PC-3 (cell line): ENCODE measurements around the gene HBG2. TPM values are rescaled to one million over a fixed set of nuclear protein-coding genes. Genes with fewer than 3 reads are reported as not detected.

Experiments
- ATAC-seq: fragments of 200-7000 bp; cut with Tn5 transposase; 2 replicates; pipeline ENCODE4 v1.9.1; 2020; ENCODE audit warnings: mild to moderate bottlenecking, moderate library complexity
- BruUV-seq: library from RNA; stranded (reverse); fragments of 400-500 nt; replicated peaks from 2 replicates; lab custom pipeline; 2021; lab: Mats Ljungman, UMichigan
- CTCF ChIA-PET: fragments of 300-600 bp; sonication (Branson Sonifier 250); formaldehyde crosslinking; loops from one replicate; lab custom pipeline; 2022; ENCODE audit warnings: antibody characterized with exemption; lab: Charles Lee
- POLR2A ChIA-PET: fragments of 300-600 bp; sonication (Branson Sonifier 250); formaldehyde crosslinking; loops from one replicate; lab custom pipeline; 2022; ENCODE audit warnings: antibody characterized with exemption; ENCODE audit not compliant: unreplicated experiment; lab: Charles Lee
- DNase-seq: peaks from one replicate; pipeline ENCODE4 v3.0.0-alpha.2; 2015
- H2AFZ ChIP-seq: fragments of 300-600 bp; sonication (generic); 2 replicates; pipeline ENCODE4 v1.6.0; 2016; ENCODE audit warnings: antibody characterized with exemption, low read length
- H3F3A ChIP-seq: fragments of 300-600 bp; sonication (generic); one replicate; pipeline ENCODE4 v1.6.0; 2017; ENCODE audit warnings: antibody characterized with exemption, low read length, control low read depth, mild to moderate bottlenecking; ENCODE audit not compliant: unreplicated experiment
- H3K27ac ChIP-seq: fragments of 300-600 bp; sonication (generic); 2 replicates; pipeline ENCODE4 v1.5.1; 2016; ENCODE audit warnings: mild to moderate bottlenecking, low read length
- H3K27me3 ChIP-seq: fragments of 300-600 bp; sonication (generic); 2 replicates; pipeline ENCODE4 v1.6.1; 2016; ENCODE audit warnings: low read length, mixed read lengths
- H3K36me3 ChIP-seq: fragments of 300-600 bp; sonication (generic); 2 replicates; pipeline ENCODE4 v1.6.1; 2016; ENCODE audit warnings: low read depth, mixed run types, low read length, mixed read lengths
- H3K4me1 ChIP-seq: fragments of 300-600 bp; sonication (generic); 2 replicates; pipeline ENCODE4 v1.5.1; 2016; ENCODE audit warnings: low read length; ENCODE audit not compliant: insufficient read depth
- H3K4me2 ChIP-seq: fragments of 300-600 bp; sonication (generic); 2 replicates; pipeline ENCODE4 v1.6.0; 2016; ENCODE audit warnings: low read length
- H3K4me3 ChIP-seq: fragments of 300-600 bp; sonication (generic); 2 replicates; pipeline ENCODE4 v1.5.1; 2016; ENCODE audit warnings: mild to moderate bottlenecking, low read length, mixed read lengths
- H3K79me2 ChIP-seq: fragments of 300-600 bp; sonication (generic); 2 replicates; pipeline ENCODE4 v1.6.1; 2017; ENCODE audit warnings: low read length, mixed read lengths
- H3K9ac ChIP-seq: fragments of 300-600 bp; sonication (generic); 2 replicates; pipeline ENCODE4 v1.6.0; 2016; ENCODE audit warnings: mild to moderate bottlenecking, low read length
- H3K9me2 ChIP-seq: fragments of 300-600 bp; sonication (generic); replicated peaks from 2 replicates; pipeline ENCODE4 v1.6.1; 2016; ENCODE audit warnings: mixed run types, low read length, mixed read lengths
- H3K9me3 ChIP-seq: fragments of 300-600 bp; sonication (generic); 2 replicates; pipeline ENCODE4 v1.6.1; 2016; ENCODE audit warnings: low read length, mixed read lengths
- H4K20me1 ChIP-seq: fragments of 300-600 bp; sonication (generic); 2 replicates; pipeline ENCODE4 v1.6.1; 2016; ENCODE audit warnings: low read length, mixed read lengths
- EZH2 ChIP-seq: fragments of 300-600 bp; sonication (generic); IDR thresholded peaks from one replicate; pipeline ENCODE4 v1.6.1; 2017; ENCODE audit warnings: antibody characterized with exemption, mild to moderate bottlenecking, low read length; ENCODE audit not compliant: unreplicated experiment
- EZH2phosphoT487 ChIP-seq: fragments of 300-600 bp; sonication (generic); IDR thresholded peaks from 2 replicates; pipeline ENCODE4 v1.6.1; 2018; ENCODE audit warnings: mild to moderate bottlenecking, antibody characterized with exemption, low read length, borderline replicate concordance
- intact Hi-C: fragments of 100-400 bp; cut with micrococcal nuclease; formaldehyde crosslinking; loops from 2 replicates; pipeline ENCODE4 v1.9.0; 2023
- total RNA-seq: library from RNA; depleted of rRNA; stranded (reverse); fragments of >200 nt; gene quantifications from 2 replicates; pipeline ENCODE4 v1.2.3, GENCODE V29; 2014; rRNA removed
- TF ChIP-seq, protein P1 (sequence below): fragments of 300-600 bp; sonication (generic); conservative IDR thresholded peaks from 2 replicates; pipeline ENCODE4 v1.5.1; 2017; ENCODE audit warnings: antibody characterized with exemption, low read depth, mild to moderate bottlenecking, low read length

Gene HBG2
- total RNA-seq, 1 experiment from 2014 or later = not detected

GRCh38 chr11:5203366-5203765 lies 51.2 kb downstream of the HBG2 start:
- Histone ChIP-seq H3K36me3 (no peaks in the 10 kb centered on the region), H3K27me3 (no peaks in the 10 kb centered on the region), H3K27ac (no peak overlapping the region), H4K20me1 (no peaks in the 10 kb centered on the region), H2AFZ (no peak overlapping the region), H3K4me2 (no peak overlapping the region), H3F3A (no peaks in the 10 kb centered on the region), H3K9ac (no peak overlapping the region), H3K9me3 (no peaks in the 10 kb centered on the region), H3K79me2 (no peaks in the 10 kb centered on the region), H3K9me2 (no peaks in the 10 kb centered on the region), H3K4me1 (no peaks in the 10 kb centered on the region), H3K4me3 (no peak overlapping the region)
- BruUV-seq = no TSS peak
- ChIA-PET CTCF (no interaction called here), POLR2A (no interaction called here)
- intact Hi-C loops = loop anchor here (10.0 kb wide), 1 partner anchor 601 kb away; the partner anchor contains the start of gene OR52N2
- ATAC-seq = no peak
- DNase-seq = no peak
- TF ChIP-seq EZH2 (no peak), EZH2phosphoT487 (no peak)
- TF ChIP-seq, protein P1, sequence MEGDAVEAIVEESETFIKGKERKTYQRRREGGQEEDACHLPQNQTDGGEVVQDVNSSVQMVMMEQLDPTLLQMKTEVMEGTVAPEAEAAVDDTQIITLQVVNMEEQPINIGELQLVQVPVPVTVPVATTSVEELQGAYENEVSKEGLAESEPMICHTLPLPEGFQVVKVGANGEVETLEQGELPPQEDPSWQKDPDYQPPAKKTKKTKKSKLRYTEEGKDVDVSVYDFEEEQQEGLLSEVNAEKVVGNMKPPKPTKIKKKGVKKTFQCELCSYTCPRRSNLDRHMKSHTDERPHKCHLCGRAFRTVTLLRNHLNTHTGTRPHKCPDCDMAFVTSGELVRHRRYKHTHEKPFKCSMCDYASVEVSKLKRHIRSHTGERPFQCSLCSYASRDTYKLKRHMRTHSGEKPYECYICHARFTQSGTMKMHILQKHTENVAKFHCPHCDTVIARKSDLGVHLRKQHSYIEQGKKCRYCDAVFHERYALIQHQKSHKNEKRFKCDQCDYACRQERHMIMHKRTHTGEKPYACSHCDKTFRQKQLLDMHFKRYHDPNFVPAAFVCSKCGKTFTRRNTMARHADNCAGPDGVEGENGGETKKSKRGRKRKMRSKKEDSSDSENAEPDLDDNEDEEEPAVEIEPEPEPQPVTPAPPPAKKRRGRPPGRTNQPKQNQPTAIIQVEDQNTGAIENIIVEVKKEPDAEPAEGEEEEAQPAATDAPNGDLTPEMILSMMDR = no peak

Other genes starting within 250 kb of the HBG2 start
- gene OR52J3, start 208.3 kb downstream of the HBG2 start, total RNA-seq = not detected in 2 replicates
- gene OR52E2, start 195.2 kb downstream of the HBG2 start, total RNA-seq = not detected in 2 replicates
- not detected in 2 replicates for gene OR52E1, start 185.2 kb downstream of the HBG2 start, total RNA-seq
- not detected in 2 replicates for gene OR52A5, start 116.4 kb downstream of the HBG2 start, total RNA-seq
- not detected in 2 replicates for gene OR52A1, start 100.0 kb downstream of the HBG2 start, total RNA-seq
- gene OR51V1, start 54.1 kb downstream of the HBG2 start, total RNA-seq = not detected in 2 replicates
- gene HBB, start 27.7 kb downstream of the HBG2 start, total RNA-seq = not detected in 2 replicates
- gene HBD, start 20.3 kb downstream of the HBG2 start, total RNA-seq = not detected in 2 replicates
- gene HBG1, start 4.9 kb downstream of the HBG2 start, total RNA-seq = not detected in 2 replicates
- 0.35 and 0.62 TPM in 2 replicates for gene HBE1, start 15.2 kb upstream of the HBG2 start, total RNA-seq
- 0.11 TPM in 1 of 2 replicates, not detected in the other for gene OR51B4, start 47.2 kb upstream of the HBG2 start, total RNA-seq
- 0.11 TPM in 1 of 2 replicates, not detected in the other for gene OR51B2, start 69.5 kb upstream of the HBG2 start, total RNA-seq
- 0.63 and 1.7 TPM in 2 replicates for gene OR51B5, start 88.7 kb upstream of the HBG2 start, total RNA-seq
- not detected in 2 replicates for gene OR51B6, start 96.7 kb upstream of the HBG2 start, total RNA-seq
- gene OR51M1, start 129.0 kb upstream of the HBG2 start, total RNA-seq = not detected in 2 replicates
- gene OR51Q1, start 167.3 kb upstream of the HBG2 start, total RNA-seq = not detected in 2 replicates
- gene OR51I1, start 186.7 kb upstream of the HBG2 start, total RNA-seq = not detected in 2 replicates
- not detected in 2 replicates for gene OR51I2, start 194.5 kb upstream of the HBG2 start, total RNA-seq
- not detected in 2 replicates for gene OR52D1, start 233.9 kb upstream of the HBG2 start, total RNA-seq